ENCODE data around the gene DDC. TPM values are rescaled to one million over a fixed set of nuclear protein-coding genes. Genes with fewer than 3 reads are reported as not detected.
"Not testable (repeated sequence)": the region's sequence is repeated elsewhere in the genome, so short reads cannot be mapped to it uniquely, and the experiment has no call there.

DDC gene
- total and polyA plus RNA-seq, 4 donors: 27.2 to 74.9 (median 58.6) TPM

DNA sequence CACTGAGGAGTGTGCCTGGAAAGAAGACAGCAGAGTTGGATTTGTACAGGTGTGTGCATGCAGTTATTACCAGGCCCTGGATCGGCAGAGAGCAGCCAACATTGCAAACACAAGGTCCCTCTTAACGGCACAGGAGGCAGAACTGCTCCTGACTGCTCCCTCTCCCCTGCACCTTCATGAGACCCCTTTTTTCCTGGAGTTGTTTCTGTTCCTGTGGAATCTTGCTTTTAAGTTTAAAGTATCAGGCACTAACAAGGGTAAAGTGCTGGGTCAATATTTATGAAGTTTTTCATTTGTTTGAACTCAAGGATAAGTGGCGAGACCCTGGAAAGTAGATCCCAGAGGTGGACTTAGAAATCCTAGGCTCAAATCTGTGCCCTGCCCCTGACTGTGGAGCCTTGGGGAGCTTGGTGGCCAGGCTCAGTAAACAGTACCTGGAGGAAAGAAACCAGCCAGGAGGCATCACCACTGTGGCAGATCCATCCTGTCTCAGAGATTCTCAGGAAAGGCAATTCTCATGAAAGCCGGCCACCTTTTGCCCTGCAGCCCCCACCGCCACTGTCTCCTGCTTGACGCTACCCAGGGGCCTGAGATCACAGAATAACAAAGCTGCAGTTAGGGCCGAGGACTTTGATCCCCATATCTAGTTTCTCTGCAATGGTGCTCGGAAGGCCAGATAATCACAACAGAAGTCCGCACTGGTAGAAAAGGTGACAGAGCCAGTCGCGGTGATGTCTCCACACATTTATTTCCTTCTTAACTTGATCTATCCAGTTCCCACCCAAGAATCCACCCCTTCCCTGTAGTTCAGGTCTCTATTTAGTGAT, 36.7 kb downstream of the DDC start (continued):
- TF ChIP-seq, protein P1, sequence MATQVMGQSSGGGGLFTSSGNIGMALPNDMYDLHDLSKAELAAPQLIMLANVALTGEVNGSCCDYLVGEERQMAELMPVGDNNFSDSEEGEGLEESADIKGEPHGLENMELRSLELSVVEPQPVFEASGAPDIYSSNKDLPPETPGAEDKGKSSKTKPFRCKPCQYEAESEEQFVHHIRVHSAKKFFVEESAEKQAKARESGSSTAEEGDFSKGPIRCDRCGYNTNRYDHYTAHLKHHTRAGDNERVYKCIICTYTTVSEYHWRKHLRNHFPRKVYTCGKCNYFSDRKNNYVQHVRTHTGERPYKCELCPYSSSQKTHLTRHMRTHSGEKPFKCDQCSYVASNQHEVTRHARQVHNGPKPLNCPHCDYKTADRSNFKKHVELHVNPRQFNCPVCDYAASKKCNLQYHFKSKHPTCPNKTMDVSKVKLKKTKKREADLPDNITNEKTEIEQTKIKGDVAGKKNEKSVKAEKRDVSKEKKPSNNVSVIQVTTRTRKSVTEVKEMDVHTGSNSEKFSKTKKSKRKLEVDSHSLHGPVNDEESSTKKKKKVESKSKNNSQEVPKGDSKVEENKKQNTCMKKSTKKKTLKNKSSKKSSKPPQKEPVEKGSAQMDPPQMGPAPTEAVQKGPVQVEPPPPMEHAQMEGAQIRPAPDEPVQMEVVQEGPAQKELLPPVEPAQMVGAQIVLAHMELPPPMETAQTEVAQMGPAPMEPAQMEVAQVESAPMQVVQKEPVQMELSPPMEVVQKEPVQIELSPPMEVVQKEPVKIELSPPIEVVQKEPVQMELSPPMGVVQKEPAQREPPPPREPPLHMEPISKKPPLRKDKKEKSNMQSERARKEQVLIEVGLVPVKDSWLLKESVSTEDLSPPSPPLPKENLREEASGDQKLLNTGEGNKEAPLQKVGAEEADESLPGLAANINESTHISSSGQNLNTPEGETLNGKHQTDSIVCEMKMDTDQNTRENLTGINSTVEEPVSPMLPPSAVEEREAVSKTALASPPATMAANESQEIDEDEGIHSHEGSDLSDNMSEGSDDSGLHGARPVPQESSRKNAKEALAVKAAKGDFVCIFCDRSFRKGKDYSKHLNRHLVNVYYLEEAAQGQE (IDR thresholded peaks at IDR 0.05): peak; percentile 29
- no peak for TF ChIP-seq TAF1 (conservative IDR thresholded peaks at IDR 0.05)
- TF ChIP-seq RXRA (IDR thresholded peaks at IDR 0.05): peak in 1 of 2 donors; percentile 48
- TF ChIP-seq GABPA (IDR thresholded peaks at IDR 0.05 in 1 of 2, conservative IDR thresholded peaks at IDR 0.05 in 1 of 2): no peak
- TF ChIP-seq SP1 (IDR thresholded peaks at IDR 0.05): peak; percentile 79

DNA sequence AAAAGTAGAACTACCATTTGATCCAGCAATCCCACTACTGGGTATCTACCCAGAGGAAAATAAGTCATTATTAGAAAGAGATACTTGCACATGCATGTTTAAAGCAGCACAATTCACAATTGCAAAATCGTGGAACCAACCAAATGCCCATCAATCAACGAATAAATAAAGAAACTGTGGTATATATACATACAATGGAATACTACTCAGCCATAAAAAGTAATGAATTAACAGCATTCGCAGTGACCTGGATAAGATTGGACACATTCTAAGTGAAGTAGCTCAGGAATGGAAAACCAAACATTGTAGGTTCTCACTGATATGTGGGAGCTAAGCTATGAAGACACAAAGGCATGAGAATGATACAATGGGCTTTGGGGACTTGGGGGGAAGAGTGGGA, 45.9 kb downstream of the DDC start:
- H3K27ac ChIP-seq (ENCODE audit: low read depth in 1 of 2, low read length in 2 of 2); H3K4me3 ChIP-seq (ENCODE audit: low read depth in 1 of 3, low read length in 3 of 3); H3K36me3 ChIP-seq (ENCODE audit: control insufficient read depth in 4 of 4, insufficient read depth in 3 of 4, low read depth in 1 of 4, low read length in 3 of 4); H3K9me3 ChIP-seq (ENCODE audit: control insufficient read depth in 4 of 4, low read length in 3 of 4); H3K9ac ChIP-seq (ENCODE audit: low read depth in 1 of 2, low read length in 2 of 2); DNase-seq (ENCODE audit: low spot score); H3K4me1 ChIP-seq (ENCODE audit: control insufficient read depth in 4 of 4, insufficient read depth in 4 of 4, low read length in 3 of 4); H3K27me3 ChIP-seq (ENCODE audit: control insufficient read depth in 4 of 4, insufficient read depth in 4 of 4, low read length in 3 of 4): not testable (repeated sequence)
- 88% methylated on average over 3 of the region's 3 CpGs for WGBS

DNA sequence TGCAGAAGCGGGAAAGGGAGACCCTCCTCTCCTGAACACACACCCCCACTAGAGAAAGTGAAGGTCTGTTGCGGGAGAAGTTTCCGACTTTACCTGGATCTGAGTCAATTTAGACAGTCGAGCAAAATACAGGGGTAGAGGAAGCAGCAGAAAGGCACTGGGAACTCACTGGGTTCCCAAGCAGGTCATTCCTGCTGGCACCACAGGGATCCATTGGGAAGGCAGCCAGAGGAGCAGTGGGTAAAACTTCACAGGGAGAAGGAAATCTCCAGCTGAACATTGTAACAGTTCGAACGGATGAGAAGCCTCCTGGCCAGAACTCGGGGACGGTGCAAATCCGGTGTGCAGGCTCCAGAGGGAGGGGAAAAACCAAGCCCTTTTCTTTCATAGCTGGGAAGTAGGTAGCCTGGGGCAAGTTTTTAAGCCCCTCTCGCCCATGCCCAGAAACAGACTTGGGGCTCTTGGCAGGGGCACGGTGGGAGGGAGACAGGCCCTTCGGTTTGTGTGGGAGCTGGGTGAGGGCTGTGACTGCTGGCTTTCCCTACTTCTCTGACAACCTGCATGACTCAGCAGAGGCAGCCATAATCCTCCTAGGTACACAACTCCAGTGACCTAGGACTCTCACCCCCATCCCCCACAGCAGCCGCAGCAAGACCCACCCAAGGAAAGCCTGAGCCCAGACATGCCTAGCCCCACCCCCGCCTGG, 51.9 kb downstream of the DDC start:
- no peak overlapping the region for H3K9ac ChIP-seq (ENCODE audit: low read depth in 1 of 2, low read length in 2 of 2)
- no peak overlapping the region for H3K4me3 ChIP-seq (ENCODE audit: low read depth in 1 of 3, low read length in 3 of 3)
- TF ChIP-seq RAD21 (IDR thresholded peaks at IDR 0.05) (no peak), TAF1 (conservative IDR thresholded peaks at IDR 0.05) (no peak), RXRA (IDR thresholded peaks at IDR 0.05) (no peak), SP1 (IDR thresholded peaks at IDR 0.05) (no peak)
- TF ChIP-seq, protein P2, sequence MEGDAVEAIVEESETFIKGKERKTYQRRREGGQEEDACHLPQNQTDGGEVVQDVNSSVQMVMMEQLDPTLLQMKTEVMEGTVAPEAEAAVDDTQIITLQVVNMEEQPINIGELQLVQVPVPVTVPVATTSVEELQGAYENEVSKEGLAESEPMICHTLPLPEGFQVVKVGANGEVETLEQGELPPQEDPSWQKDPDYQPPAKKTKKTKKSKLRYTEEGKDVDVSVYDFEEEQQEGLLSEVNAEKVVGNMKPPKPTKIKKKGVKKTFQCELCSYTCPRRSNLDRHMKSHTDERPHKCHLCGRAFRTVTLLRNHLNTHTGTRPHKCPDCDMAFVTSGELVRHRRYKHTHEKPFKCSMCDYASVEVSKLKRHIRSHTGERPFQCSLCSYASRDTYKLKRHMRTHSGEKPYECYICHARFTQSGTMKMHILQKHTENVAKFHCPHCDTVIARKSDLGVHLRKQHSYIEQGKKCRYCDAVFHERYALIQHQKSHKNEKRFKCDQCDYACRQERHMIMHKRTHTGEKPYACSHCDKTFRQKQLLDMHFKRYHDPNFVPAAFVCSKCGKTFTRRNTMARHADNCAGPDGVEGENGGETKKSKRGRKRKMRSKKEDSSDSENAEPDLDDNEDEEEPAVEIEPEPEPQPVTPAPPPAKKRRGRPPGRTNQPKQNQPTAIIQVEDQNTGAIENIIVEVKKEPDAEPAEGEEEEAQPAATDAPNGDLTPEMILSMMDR (IDR thresholded peaks at IDR 0.05; ENCODE audit: low read depth, low read length, missing input control): no peak
- TF ChIP-seq, protein P3, sequence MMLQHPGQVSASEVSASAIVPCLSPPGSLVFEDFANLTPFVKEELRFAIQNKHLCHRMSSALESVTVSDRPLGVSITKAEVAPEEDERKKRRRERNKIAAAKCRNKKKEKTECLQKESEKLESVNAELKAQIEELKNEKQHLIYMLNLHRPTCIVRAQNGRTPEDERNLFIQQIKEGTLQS (IDR thresholded peaks at IDR 0.05): no peak
- WGBS: 96% methylated on average over 14 of the region's 14 CpGs
- no peaks in the 10 kb centered on the region for H3K4me1 ChIP-seq (ENCODE audit: control insufficient read depth in 4 of 4, insufficient read depth in 4 of 4, low read length in 3 of 4)
- no peaks in the 10 kb centered on the region for H3K9me3 ChIP-seq (ENCODE audit: control insufficient read depth in 4 of 4, low read length in 3 of 4)
- no peak for DNase-seq (ENCODE audit: low spot score)
- no peaks in the 10 kb centered on the region for H3K27me3 ChIP-seq (ENCODE audit: control insufficient read depth in 4 of 4, insufficient read depth in 4 of 4, low read length in 3 of 4)
- no peaks in the 10 kb centered on the region for H3K36me3 ChIP-seq (ENCODE audit: control insufficient read depth in 4 of 4, insufficient read depth in 3 of 4, low read depth in 1 of 4, low read length in 3 of 4)
- no peak overlapping the region for H3K27ac ChIP-seq (ENCODE audit: low read depth in 1 of 2, low read length in 2 of 2)
